ENCODE data around the gene ZMYND10.

DNA sequence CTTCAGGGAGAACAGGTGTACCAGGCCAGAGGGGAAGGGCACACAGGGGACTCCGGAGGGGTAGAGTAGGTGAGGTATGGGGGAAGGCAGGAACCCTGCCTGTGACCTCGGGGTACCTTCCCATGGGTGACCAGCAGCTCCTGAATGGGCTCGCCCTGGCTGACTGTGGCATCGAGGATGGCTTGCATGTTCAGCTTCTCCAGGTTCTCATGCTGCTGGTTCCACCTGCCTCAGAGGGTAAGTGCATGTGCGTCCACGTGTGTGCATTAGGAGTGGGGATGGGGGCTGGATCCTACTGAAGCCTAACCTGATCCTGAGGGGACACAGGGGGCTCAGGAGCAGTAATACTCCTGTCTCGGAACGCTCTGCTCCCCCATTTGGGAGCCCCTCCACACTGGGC lies 524 bp downstream of the ZMYND10 start:
- TF ChIP-seq, protein P1, sequence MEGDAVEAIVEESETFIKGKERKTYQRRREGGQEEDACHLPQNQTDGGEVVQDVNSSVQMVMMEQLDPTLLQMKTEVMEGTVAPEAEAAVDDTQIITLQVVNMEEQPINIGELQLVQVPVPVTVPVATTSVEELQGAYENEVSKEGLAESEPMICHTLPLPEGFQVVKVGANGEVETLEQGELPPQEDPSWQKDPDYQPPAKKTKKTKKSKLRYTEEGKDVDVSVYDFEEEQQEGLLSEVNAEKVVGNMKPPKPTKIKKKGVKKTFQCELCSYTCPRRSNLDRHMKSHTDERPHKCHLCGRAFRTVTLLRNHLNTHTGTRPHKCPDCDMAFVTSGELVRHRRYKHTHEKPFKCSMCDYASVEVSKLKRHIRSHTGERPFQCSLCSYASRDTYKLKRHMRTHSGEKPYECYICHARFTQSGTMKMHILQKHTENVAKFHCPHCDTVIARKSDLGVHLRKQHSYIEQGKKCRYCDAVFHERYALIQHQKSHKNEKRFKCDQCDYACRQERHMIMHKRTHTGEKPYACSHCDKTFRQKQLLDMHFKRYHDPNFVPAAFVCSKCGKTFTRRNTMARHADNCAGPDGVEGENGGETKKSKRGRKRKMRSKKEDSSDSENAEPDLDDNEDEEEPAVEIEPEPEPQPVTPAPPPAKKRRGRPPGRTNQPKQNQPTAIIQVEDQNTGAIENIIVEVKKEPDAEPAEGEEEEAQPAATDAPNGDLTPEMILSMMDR (optimal IDR thresholded peaks at IDR 0.05 in 1 of 3, IDR thresholded peaks at IDR 0.05 in 1 of 3, conservative IDR thresholded peaks at IDR 0.05 in 1 of 3; ENCODE audit: extremely low read depth in 1 of 3, insufficient read depth in 2 of 3, low read length in 3 of 3) = no peak
- no peak for TF ChIP-seq EZH2 (IDR thresholded peaks at IDR 0.05; ENCODE audit: low read length)
